Retinal pigment epithelial cell (primary cell): ENCODE results near the gene GPRC5A.

Experiments used
- DNase-seq: peaks from one replicate; pipeline ENCODE4 v3.0.0-alpha.2; 2010; ENCODE audit warnings: low read depth
- H3K4me3 ChIP-seq: 2 replicates; pipeline ENCODE4 v1.5.1; 2011; ENCODE audit warnings: mild to moderate bottlenecking, low read length, control low read depth, moderate library complexity
- TF ChIP-seq, protein P1 (sequence below): conservative IDR thresholded peaks from 2 replicates; pipeline ENCODE4 v1.5.1; 2011; ENCODE audit warnings: low read depth, low read length, control low read depth, inconsistent platforms

Gene GPRC5A

DNA sequence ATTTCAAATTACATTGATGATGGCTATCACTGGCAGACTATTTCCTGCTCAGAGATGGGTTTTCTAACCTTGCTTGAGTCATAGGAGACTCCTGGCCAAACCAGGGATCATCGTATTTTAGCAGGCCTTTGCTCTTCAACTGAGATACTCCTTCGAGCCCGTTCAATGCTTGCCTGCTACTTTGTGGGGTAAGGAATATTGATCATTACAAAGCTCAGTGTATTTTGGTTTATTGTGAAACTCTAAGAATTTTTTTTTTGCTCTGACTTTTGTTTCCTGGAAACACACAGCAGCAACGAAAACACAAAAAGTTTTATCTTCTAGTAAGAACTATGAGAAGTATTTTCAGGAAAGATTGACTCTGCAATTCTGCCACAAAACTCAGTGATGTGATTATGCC is 56.5 kb downstream of the GPRC5A start:
- TF ChIP-seq, protein P1, sequence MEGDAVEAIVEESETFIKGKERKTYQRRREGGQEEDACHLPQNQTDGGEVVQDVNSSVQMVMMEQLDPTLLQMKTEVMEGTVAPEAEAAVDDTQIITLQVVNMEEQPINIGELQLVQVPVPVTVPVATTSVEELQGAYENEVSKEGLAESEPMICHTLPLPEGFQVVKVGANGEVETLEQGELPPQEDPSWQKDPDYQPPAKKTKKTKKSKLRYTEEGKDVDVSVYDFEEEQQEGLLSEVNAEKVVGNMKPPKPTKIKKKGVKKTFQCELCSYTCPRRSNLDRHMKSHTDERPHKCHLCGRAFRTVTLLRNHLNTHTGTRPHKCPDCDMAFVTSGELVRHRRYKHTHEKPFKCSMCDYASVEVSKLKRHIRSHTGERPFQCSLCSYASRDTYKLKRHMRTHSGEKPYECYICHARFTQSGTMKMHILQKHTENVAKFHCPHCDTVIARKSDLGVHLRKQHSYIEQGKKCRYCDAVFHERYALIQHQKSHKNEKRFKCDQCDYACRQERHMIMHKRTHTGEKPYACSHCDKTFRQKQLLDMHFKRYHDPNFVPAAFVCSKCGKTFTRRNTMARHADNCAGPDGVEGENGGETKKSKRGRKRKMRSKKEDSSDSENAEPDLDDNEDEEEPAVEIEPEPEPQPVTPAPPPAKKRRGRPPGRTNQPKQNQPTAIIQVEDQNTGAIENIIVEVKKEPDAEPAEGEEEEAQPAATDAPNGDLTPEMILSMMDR = no peak
- no peak for DNase-seq
- H3K4me3 ChIP-seq = no peak overlapping the region

DNA sequence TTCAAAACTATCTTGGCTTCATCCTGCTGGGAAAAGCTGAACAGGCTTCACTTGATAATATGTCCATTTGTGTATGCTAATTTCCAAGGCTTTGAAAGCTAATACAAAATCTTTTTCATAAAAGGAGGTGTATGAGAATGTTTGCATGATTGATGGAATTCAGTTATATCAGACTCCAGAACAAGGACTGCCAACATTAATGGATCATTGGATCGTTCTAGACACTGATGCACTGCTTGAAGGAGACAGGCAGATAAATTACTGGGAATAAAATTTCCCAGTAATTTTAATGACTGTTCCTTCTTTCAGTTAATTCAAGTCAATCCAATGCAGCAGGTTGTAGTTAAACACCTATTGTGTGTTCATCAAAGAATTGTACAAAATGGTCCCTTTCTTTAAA is 60.1 kb downstream of the GPRC5A start:
- TF ChIP-seq, protein P1 = no peak

DNA sequence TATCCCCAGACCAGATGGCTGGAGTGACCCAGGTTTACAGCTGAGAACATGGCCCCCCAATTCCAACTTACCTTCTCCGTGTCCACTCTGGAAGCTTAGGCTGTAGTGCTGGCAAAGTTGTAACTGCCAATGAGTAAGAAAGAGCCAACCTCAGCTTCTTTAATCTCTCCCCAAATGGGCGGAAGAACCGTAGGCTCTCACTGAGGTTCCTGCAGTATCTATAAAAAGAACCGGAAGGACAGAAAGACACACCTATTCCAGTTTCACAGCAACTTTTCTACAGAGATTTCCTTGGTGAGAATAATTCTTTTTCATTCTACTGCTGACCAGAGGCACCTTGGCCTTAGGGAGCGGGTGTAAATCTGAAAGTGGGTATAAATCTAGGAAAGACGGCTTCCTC is 60.7 kb downstream of the GPRC5A start, which contains the start of gene GPRC5D:
GPRC5D (minus strand) TSS at position 135 of the 400 bp plus-strand sequence. CDS start 1,786 bp downstream, outside the sequence.
- no peak within 1 kb of the TSS for H3K4me3 ChIP-seq

More for the DNA sequence above, 60.1 kb downstream of the GPRC5A start:
- H3K4me3 ChIP-seq = no peak overlapping the region
- no peak for DNase-seq

DNA sequence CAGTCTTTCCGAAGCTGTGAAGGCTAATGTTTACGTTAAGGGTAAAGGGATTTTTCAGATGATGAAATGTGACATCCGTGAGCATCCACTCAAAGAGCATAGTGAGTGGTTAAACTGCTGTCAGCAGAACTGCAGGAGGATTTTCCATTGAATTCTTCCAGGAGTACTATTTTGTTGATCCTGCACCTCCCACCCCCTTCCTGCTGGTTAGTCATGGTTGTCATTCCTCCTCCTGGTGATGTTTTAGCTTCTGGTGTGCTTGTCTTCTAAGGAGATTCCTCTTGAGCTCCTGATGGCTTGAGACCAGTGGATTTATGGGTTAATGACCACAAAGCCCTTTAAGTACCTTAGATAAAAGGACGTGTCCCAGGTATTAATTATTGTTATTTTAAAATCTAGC is 63.0 kb downstream of the GPRC5A start:
- TF ChIP-seq, protein P1 = no peak
- DNase-seq = no peak

More for the DNA sequence above, 60.7 kb downstream of the GPRC5A start, which contains the start of gene GPRC5D:
- TF ChIP-seq, protein P1 = no peak
- DNase-seq = no peak

DNA sequence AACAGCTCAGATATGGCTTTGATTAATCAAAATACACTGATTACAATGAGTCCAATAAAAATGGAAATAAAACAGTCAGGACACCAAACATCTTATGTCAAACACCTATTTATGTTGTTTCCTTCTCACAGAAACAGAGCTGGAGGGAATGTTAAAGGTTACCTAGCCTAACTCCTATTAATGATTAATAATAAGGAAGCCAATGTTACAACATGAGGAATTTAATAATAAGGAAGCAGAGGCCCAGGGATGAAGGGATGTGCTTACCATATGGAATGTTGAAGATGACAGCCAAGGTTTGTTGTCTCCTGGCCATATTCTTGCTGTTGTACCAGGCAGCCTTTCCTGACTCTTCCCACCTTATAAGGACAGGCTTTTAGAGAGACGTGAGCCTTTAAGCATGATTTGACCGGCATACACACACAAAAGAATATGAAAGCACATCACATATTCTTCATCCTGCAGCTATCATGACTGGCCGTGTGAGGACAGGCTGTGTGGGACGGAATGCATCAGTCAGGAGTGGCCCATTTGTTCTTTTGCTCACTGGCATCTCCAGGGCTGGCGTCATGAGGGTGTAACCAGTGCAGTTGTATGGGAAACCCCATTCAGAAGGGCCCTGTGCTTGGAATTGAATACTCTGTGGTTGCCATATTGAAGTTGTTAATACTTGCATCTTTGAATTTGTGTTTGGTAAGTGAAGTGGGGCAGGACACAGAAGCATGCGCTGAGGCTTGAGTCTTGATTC is 63.7 kb downstream of the GPRC5A start:
- TF ChIP-seq, protein P1 = no peak
- no peak for DNase-seq
- H3K4me3 ChIP-seq = no peak overlapping the region

More for the DNA sequence above, 63.0 kb downstream of the GPRC5A start:
- no peak overlapping the region for H3K4me3 ChIP-seq

DNA sequence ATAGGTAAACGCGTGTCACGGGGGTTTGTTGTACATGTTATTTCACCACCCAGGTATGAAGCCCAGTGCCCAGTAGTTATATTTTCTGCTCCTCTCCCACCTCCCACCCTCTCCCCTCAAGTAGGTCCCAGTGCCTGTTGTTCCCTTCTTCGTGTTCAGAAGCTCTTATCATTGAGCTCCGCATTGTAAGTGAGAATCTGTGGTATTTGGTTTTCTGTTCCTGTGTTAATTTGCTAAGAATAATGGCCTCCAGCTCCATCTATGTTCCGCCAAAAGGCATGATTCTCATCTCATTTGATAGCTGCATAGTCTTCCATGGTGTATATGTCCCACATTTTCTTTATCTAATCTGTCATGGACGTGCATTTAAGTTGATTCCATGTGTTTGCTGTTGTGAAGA is 67.5 kb downstream of the GPRC5A start:
- DNase-seq = no peak
- TF ChIP-seq, protein P1 = no peak

DNA sequence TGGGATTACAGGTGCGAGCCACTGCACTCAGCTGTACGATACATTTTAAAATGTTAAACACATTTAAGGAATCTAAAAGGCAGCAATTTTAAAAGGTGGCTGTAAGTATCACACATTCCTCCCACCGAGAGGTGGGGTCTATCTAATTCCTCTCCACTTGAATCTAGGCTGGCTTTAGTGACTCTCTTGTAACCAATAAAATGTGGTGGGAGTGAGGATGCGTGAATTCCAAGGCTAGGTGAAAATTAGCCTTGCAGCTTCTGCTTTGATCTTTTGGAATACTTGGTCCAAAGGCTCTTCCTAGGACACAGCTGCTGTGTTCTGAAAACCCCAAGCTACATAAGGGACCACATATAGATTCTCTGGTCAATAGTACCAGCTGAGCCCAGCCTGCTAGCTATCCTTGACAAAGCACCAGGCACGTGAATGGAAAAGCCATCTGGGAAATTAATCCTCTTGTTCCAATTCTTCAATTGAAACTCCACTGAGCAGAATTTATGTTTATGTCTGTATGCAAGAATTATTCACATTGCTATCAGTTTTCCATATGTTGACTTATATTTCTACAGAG is 69.4 kb downstream of the GPRC5A start:
- TF ChIP-seq, protein P1 = no peak
- DNase-seq = no peak
- no peak overlapping the region for H3K4me3 ChIP-seq

More for the DNA sequence above, 67.5 kb downstream of the GPRC5A start:
- no peak overlapping the region for H3K4me3 ChIP-seq
